Activated T-cell treated with anti-CD3 and anti-CD28 coated beads, Interleukin-2, amount 50 U/mL, for 72 hours (primary cell): ENCODE measurements around the gene C1QTNF6. TPM values are rescaled to one million over a fixed set of nuclear protein-coding genes. Genes with fewer than 3 reads are reported as not detected.
A peak's percentile ranks its signal among the peaks of the same experiment; 100 is the strongest.
"Not testable (repeated sequence)": the region's sequence is repeated elsewhere in the genome, so short reads cannot be mapped to it uniquely, and the experiment has no call there.

Source experiments
- ATAC-seq, 2 donors: fragments of 150-1000 bp; cut with Tn5 transposase; replicated peaks in 1 of 2; 2 replicates each; pipeline ENCODE4 v1.10.0; 2021; ENCODE audit warnings: moderate library complexity in 2 of 2, mild to moderate bottlenecking in 1 of 2
- DNase-seq, 2 donors: peaks; one replicate each; pipeline ENCODE4 v3.0.0; 2021 to 2022; ENCODE audit warnings: mixed read lengths in 1 of 2
- H3K27ac Mint-ChIP-seq: one replicate; pipeline ENCODE4 v1.8.0; 2022; ENCODE audit warnings: mild to moderate bottlenecking, moderate library complexity, mixed read lengths
- H3K27me3 Mint-ChIP-seq: one replicate; pipeline ENCODE4 v1.8.0; 2022; ENCODE audit warnings: low read depth, mixed read lengths
- H3K36me3 Mint-ChIP-seq, 2 donors: one replicate each; pipeline ENCODE4 v1.8.0; 2022; ENCODE audit warnings: mixed read lengths in 2 of 2, mild to moderate bottlenecking in 1 of 2; ENCODE audit not compliant: insufficient read depth in 2 of 2
- H3K4me1 Mint-ChIP-seq: one replicate; pipeline ENCODE4 v1.8.0; 2022; ENCODE audit warnings: low read depth, mixed read lengths
- H3K4me3 Mint-ChIP-seq, 2 donors: one replicate each; pipeline ENCODE4 v1.8.0; 2022; ENCODE audit warnings: mild to moderate bottlenecking in 2 of 2, mixed read lengths in 2 of 2, moderate library complexity in 2 of 2
- H3K9me3 Mint-ChIP-seq, 2 donors: one replicate each; pipeline ENCODE4 v1.8.0; 2022; ENCODE audit warnings: mixed read lengths in 2 of 2
- total RNA-seq, 2 donors: library from RNA; stranded (reverse); gene quantifications; one replicate each; pipeline ENCODE4 v1.2.3, GENCODE V29; 2022

Gene C1QTNF6
- total RNA-seq, 2 donors from 2014 or later = 22.7 to 30.0 TPM

DNA sequence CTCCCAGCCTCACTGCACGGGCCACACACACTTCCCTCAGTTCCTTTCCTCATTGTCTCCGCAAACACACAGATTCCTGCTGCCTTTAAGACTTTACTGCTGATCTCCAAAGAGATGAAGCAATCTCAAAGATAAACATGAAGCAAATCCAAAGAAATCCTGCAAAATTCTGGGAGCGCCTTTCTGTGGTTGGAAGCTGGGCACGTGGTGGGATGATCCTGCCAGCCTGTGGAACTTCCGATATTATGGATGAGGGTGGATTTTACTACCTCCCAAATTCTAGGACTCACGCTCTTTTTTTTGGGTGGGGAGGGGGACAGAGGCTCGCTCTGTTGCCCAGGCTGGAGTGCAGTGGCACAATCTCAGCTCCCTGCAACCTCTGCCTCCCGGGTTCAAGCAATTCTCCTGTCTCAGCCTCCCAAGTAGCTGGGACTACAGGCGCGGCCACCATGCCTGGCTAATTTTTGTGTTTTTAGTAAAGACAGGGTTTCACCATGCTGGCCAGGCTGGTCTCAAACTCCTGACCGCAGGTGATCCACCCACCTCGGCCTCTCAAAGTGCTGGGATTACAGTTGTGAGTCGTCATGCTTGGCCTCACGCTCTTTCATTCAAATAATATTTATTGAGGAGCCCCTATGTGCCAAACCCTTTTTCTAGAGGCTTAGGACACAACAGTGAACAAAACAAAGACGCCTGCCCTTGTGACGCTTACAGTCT, 17.2 kb downstream of the C1QTNF6 start:
- not testable (repeated sequence) for H3K4me3 Mint-ChIP-seq, DNase-seq, ATAC-seq, H3K9me3 Mint-ChIP-seq, H3K27ac Mint-ChIP-seq, H3K36me3 Mint-ChIP-seq, H3K27me3 Mint-ChIP-seq
- peaks cover 45% of the 10 kb centered on the region for H3K4me1 Mint-ChIP-seq

- H3K27me3 Mint-ChIP-seq = peaks cover 8% of the 10 kb centered on the region
- H3K4me3 Mint-ChIP-seq = no peak overlapping the region
- H3K9me3 Mint-ChIP-seq = no peaks in the 10 kb centered on the region
- no peak overlapping the region for H3K27ac Mint-ChIP-seq
- H3K4me1 Mint-ChIP-seq = peaks cover 52% of the 10 kb centered on the region
- DNase-seq (no peak), ATAC-seq (no peak)
- peaks cover 0 to 1% of the 10 kb centered on the region in 2 donors for H3K36me3 Mint-ChIP-seq
Observed at GRCh38 chr22:37169947-37170688, 17.9 kb downstream of the C1QTNF6 start.

GRCh38 chr22:37169406-37169805, 18.6 kb downstream of the C1QTNF6 start:
- Mint-ChIP-seq H3K27ac (no peak overlapping the region), H3K27me3 (peaks cover 2% of the 10 kb centered on the region), H3K9me3 (no peaks in the 10 kb centered on the region), H3K4me3 (no peak overlapping the region), H3K4me1 (peaks cover 55% of the 10 kb centered on the region), H3K36me3 (peaks cover 0 to 1% of the 10 kb centered on the region in 2 donors)
- ATAC-seq (no peak), DNase-seq (no peak)

DNA sequence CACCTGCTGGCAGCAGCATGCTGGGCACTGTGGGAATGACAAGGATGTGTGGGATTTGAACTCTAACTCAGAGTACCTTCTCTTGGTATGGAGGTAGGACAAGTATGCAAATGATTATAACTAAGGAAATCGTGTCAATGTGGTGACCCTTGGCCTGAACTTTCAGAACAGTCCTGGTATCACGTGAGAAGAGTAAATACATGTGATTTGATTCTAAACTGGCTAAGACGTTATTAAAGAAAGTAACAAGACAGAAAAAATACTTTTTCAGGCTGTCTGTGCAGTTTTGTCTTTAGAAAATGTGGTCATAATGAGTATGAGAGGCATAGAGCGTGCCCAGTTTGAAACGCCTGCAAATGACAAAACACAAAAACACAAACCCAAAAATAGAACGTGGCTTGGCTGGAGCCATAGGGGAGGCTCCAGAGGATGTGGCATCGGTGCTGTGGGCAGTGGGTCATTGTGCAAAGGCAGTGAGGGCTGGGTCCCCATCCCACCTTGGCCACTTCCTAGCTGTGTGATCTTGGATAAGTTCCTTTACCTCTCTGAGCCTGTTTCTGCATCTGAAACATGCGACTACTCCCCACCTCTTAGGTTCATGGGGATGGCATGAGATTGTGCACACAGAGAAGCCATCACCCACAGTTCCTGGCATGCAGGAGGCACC, 19.9 kb downstream of the C1QTNF6 start:
- Mint-ChIP-seq H3K36me3 (peaks cover 0 to 1% of the 10 kb centered on the region in 2 donors), H3K27ac (peak overlapping the region; percentile 7), H3K4me1 (peaks cover 68% of the 10 kb centered on the region), H3K4me3 (peak overlapping the region; percentile 77), H3K9me3 (no peaks in the 10 kb centered on the region), H3K27me3 (no peaks in the 10 kb centered on the region)
- DNase-seq (no peak), ATAC-seq (no peak)

- Mint-ChIP-seq H3K4me1 (peaks cover 75% of the 10 kb centered on the region), H3K27me3 (no peaks in the 10 kb centered on the region), H3K36me3 (peaks cover 0 to 1% of the 10 kb centered on the region in 2 donors), H3K27ac (peak overlapping the region; percentile 7), H3K9me3 (no peaks in the 10 kb centered on the region), H3K4me3 (peak overlapping the region; percentile 77)
- DNase-seq = no peak
- no peak for ATAC-seq
Observed at GRCh38 chr22:37167176-37167980, 20.7 kb downstream of the C1QTNF6 start.

GRCh38 chr22:37166675-37167066, 21.4 kb downstream of the C1QTNF6 start:
- H3K36me3 Mint-ChIP-seq = peaks cover 0 to 1% of the 10 kb centered on the region in 2 donors
- ATAC-seq = peak in 1 of 2 donors; percentile 19
- DNase-seq = peak; percentile 87 to 89
- no peaks in the 10 kb centered on the region for H3K9me3 Mint-ChIP-seq
- H3K4me3 Mint-ChIP-seq = peak overlapping the region; percentile 77
- peak overlapping the region; percentile 89 for H3K27ac Mint-ChIP-seq
- H3K4me1 Mint-ChIP-seq = peaks cover 82% of the 10 kb centered on the region
- H3K27me3 Mint-ChIP-seq = no peaks in the 10 kb centered on the region

GRCh38 chr22:37165940-37166674, 21.9 kb downstream of the C1QTNF6 start:
- Mint-ChIP-seq H3K36me3 (peaks cover 1 to 3% of the 10 kb centered on the region in 2 donors), H3K27ac (peak overlapping the region; percentile 89), H3K27me3 (no peaks in the 10 kb centered on the region), H3K9me3 (no peaks in the 10 kb centered on the region), H3K4me1 (peaks cover 88% of the 10 kb centered on the region), H3K4me3 (peak overlapping the region; percentile 77)
- ATAC-seq = no peak
- peak in 1 of 2 donors; percentile 20 for DNase-seq

DNA sequence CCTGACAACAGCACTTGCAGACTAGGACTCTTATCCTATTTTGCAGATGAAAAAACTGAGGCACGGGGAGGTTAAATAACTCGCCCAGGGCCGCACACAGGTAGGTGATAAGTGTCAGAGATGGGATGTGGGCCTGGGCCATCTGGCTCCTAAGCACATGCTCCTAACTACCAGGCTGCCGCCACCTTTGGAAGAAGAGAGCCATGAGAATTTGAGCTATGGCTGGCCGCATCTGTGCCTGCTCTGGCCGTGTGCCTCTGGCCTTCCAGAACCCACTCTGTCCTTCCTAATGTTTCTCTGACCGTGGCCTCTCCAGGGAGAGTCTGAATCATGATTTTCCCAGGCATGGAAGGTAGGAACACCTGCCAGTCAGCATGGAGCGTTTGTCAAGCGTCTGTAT, 23.0 kb downstream of the C1QTNF6 start:
- Mint-ChIP-seq H3K27me3 (no peaks in the 10 kb centered on the region), H3K4me1 (peaks cover 95% of the 10 kb centered on the region), H3K4me3 (peak overlapping the region; percentile 51 to 75), H3K36me3 (peaks cover 1 to 4% of the 10 kb centered on the region in 2 donors), H3K9me3 (no peaks in the 10 kb centered on the region), H3K27ac (no peak overlapping the region)
- no peak for ATAC-seq
- no peak for DNase-seq

- Mint-ChIP-seq H3K27me3 (no peaks in the 10 kb centered on the region), H3K4me1 (peaks cover 91% of the 10 kb centered on the region), H3K4me3 (peak overlapping the region; percentile 40 to 75), H3K27ac (peak overlapping the region; percentile 48), H3K36me3 (peaks cover 1 to 4% of the 10 kb centered on the region in 2 donors), H3K9me3 (no peaks in the 10 kb centered on the region)
- ATAC-seq (no peak), DNase-seq (no peak)
Observed at GRCh38 chr22:37164505-37164887, 23.6 kb downstream of the C1QTNF6 start.

- H3K4me3 Mint-ChIP-seq = peak overlapping the region; percentile 40 to 89
- DNase-seq = peak; percentile 87 to 91
- no peaks in the 10 kb centered on the region for H3K27me3 Mint-ChIP-seq
- H3K36me3 Mint-ChIP-seq = peaks cover 1 to 4% of the 10 kb centered on the region in 2 donors
- peaks cover 95% of the 10 kb centered on the region for H3K4me1 Mint-ChIP-seq
- peak; percentile 68 for ATAC-seq
- H3K9me3 Mint-ChIP-seq = no peaks in the 10 kb centered on the region
- peak overlapping the region; percentile 48 for H3K27ac Mint-ChIP-seq
Observed at GRCh38 chr22:37163575-37164504, 24.2 kb downstream of the C1QTNF6 start.

GRCh38 chr22:37163096-37163489, 25.0 kb downstream of the C1QTNF6 start:
- H3K27me3 Mint-ChIP-seq = no peaks in the 10 kb centered on the region
- H3K27ac Mint-ChIP-seq = peak overlapping the region; percentile 48
- no peak for DNase-seq
- H3K4me3 Mint-ChIP-seq = peak overlapping the region; percentile 40 to 89
- peaks cover 1 to 4% of the 10 kb centered on the region in 2 donors for H3K36me3 Mint-ChIP-seq
- no peak for ATAC-seq
- peaks cover 95% of the 10 kb centered on the region for H3K4me1 Mint-ChIP-seq
- no peaks in the 10 kb centered on the region for H3K9me3 Mint-ChIP-seq
